Loucy (cell line): ENCODE measurements around the gene NEDD4L.

Experiments used
- CTCF ChIP-seq: fragments of 200-600 bp; sonication (generic); conservative IDR thresholded peaks from 2 replicates; pipeline ENCODE4 v1.5.1; 2014; ENCODE audit warnings: mild to moderate bottlenecking, antibody characterized with exemption, low read length
- EZH2phosphoT487 ChIP-seq: fragments of 200-600 bp; IDR thresholded peaks from 2 replicates; pipeline ENCODE4 v1.6.1; 2018; ENCODE audit warnings: antibody characterized with exemption, mild to moderate bottlenecking, moderate library complexity, borderline replicate concordance

GRCh38 chr18:58239879-58240278 is 195.9 kb downstream of the NEDD4L start:
- no peak for TF ChIP-seq CTCF
- TF ChIP-seq EZH2phosphoT487 = no peak
